HepG2 (cell line): ENCODE results near the gene TFAM. TPM values are rescaled to one million over a fixed set of nuclear protein-coding genes. Genes with fewer than 3 reads are reported as not detected.

Experiments used
- ATAC-seq: fragments of 200-7000 bp; cut with Tn5 transposase; 3 replicates; pipeline ENCODE4 v1.9.1; 2020; ENCODE audit warnings: mild to moderate bottlenecking, moderate library complexity
- BruUV-seq: library from RNA; stranded (reverse); fragments of 400-500 nt; replicated peaks from 2 replicates; lab custom pipeline; 2021; lab: Mats Ljungman, UMichigan
- CTCF ChIA-PET: fragments of 300-600 bp; formaldehyde crosslinking; extraction: SDS; loops from one replicate; lab custom pipeline; 2021; ENCODE audit warnings: low total read pairs, inconsistent platforms, low intra/inter-chr PET ratio; lab: Yijun Ruan, JAX
- POLR2A ChIA-PET: fragments of 350-600 bp; sonication (Branson Sonifier 250); formaldehyde crosslinking; loops from one replicate; lab custom pipeline; 2020; ENCODE audit warnings: antibody characterized with exemption, inconsistent platforms; lab: Yijun Ruan, JAX
- DNase-seq: peaks from one replicate; pipeline ENCODE4 v3.0.0-alpha.2; 2015; ENCODE audit warnings: low spot score
- FAIRE-seq: peaks from 3 replicates; lab custom pipeline; 2011; peaks lifted over from hg19 to GRCh38; lab: Jason Lieb, UNC
- H2AFZ ChIP-seq: one replicate; pipeline ENCODE4 v1.6.1; 2011; ENCODE audit warnings: low read length, inconsistent platforms
- H3K27ac ChIP-seq: fragments of 300-600 bp; 3 replicates; pipeline ENCODE4 v1.8.0; 2011; ENCODE audit warnings: mixed run types, mild to moderate bottlenecking, mixed read lengths, low read length, inconsistent platforms; ENCODE audit not compliant: insufficient read depth; ENCODE audit errors: extremely low read length
- H3K27me3 ChIP-seq, 2 experiments: fragments of 200-600 bp in 1 of 2; 2 replicates in 1 of 2; 3 replicates in 1 of 2; pipeline versions ENCODE4 v1.6.0 to v1.8.0; 2011; ENCODE audit warnings: low read length in 2 of 2, mild to moderate bottlenecking in 2 of 2, moderate library complexity in 2 of 2, inconsistent platforms in 1 of 2; ENCODE audit not compliant: insufficient read depth in 2 of 2, control insufficient read depth in 1 of 2
- H3K36me3 ChIP-seq, 2 experiments: fragments of 200-600 bp in 1 of 2; replicated peaks in 1 of 2; 2 replicates in 1 of 2; 3 replicates in 1 of 2; pipeline versions ENCODE4 v1.5.1 to v1.8.0; 2011; ENCODE audit warnings: low read length in 2 of 2, inconsistent platforms in 1 of 2; ENCODE audit not compliant: insufficient read depth in 2 of 2, control insufficient read depth in 1 of 2
- H3K4me1 ChIP-seq: 2 replicates; pipeline ENCODE4 v1.5.1; 2012; ENCODE audit warnings: low read length, inconsistent platforms; ENCODE audit not compliant: insufficient read depth
- H3K4me2 ChIP-seq: 2 replicates; pipeline ENCODE4 v1.6.0; 2011; ENCODE audit warnings: low read depth, low read length, inconsistent platforms
- H3K4me3 ChIP-seq, 3 experiments: fragments of 200-600 bp in 1 of 3; sonication (generic), shearing (Covaris generic) in 1 of 3; replicated peaks in 1 of 3; 2 replicates each; pipeline ENCODE4 v1.5.1; 2011 to 2016; ENCODE audit warnings: low read length in 3 of 3, inconsistent platforms in 2 of 3, low read depth in 2 of 3, mild to moderate bottlenecking in 2 of 3, control low read depth in 1 of 3, mixed read lengths in 1 of 3; ENCODE audit not compliant: insufficient read depth in 1 of 3
- H3K79me2 ChIP-seq: one replicate; pipeline ENCODE4 v1.6.1; 2011; ENCODE audit warnings: low read length, inconsistent platforms; ENCODE audit not compliant: insufficient read depth
- H3K9ac ChIP-seq: 2 replicates; pipeline ENCODE4 v1.6.0; 2011; ENCODE audit warnings: mild to moderate bottlenecking, low read depth, low read length, inconsistent platforms; ENCODE audit not compliant: insufficient read depth
- H3K9me3 ChIP-seq: 2 replicates; pipeline ENCODE4 v1.5.1; 2012; ENCODE audit warnings: mild to moderate bottlenecking, low read length
- H4K20me1 ChIP-seq: 2 replicates; pipeline ENCODE4 v1.6.0; 2011; ENCODE audit warnings: inconsistent platforms, mild to moderate bottlenecking, low read length, moderate library complexity; ENCODE audit not compliant: insufficient read depth
- CCAR2 ChIP-seq: fragments of 200-400 bp; formaldehyde crosslinking; optimal IDR thresholded peaks from 2 replicates; pipeline ENCODE3; 2018; ENCODE audit warnings: low read depth, mild to moderate bottlenecking, low read length, moderate library complexity
- KDM1A ChIP-seq: IDR thresholded peaks from 2 replicates; pipeline ENCODE4 v1.6.1; 2016; ENCODE audit warnings: missing compliant biosample characterization
- MBD4 ChIP-seq: IDR thresholded peaks from 2 replicates; pipeline ENCODE4 v1.6.1; 2012; ENCODE audit warnings: low read length, inconsistent platforms, borderline replicate concordance
- NCOA1 ChIP-seq: sonication (generic); formaldehyde crosslinking; IDR thresholded peaks from 2 replicates; pipeline ENCODE4 v1.9.0; 2021; ENCODE audit warnings: missing genetic modification reagents
- PHF21A ChIP-seq: sonication (generic); formaldehyde crosslinking; IDR thresholded peaks from 2 replicates; pipeline ENCODE4 v1.5.0; 2020; ENCODE audit warnings: mild to moderate bottlenecking, missing genetic modification reagents
- RNF2 ChIP-seq: fragments of 450-650 bp; conservative IDR thresholded peaks from 2 replicates; pipeline ENCODE4 v1.6.1; 2016; ENCODE audit warnings: low read depth
- RXRB ChIP-seq: IDR thresholded peaks from 2 replicates; pipeline ENCODE4 v1.6.1; 2016; ENCODE audit warnings: borderline replicate concordance, missing genetic modification reagents, missing compliant biosample characterization
- SCMH1 ChIP-seq: sonication (generic); formaldehyde crosslinking; IDR thresholded peaks from 2 replicates; pipeline ENCODE4 v1.9.0; 2021; ENCODE audit warnings: missing genetic modification reagents, mild to moderate bottlenecking, borderline replicate concordance
- ZNF235 ChIP-seq: sonication (generic); formaldehyde crosslinking; IDR thresholded peaks from 2 replicates; pipeline ENCODE4 v1.8.1; 2023; ENCODE audit warnings: mild to moderate bottlenecking, missing genetic modification reagents, borderline replicate concordance
- WGBS: methylation state at CpG from one replicate; pipeline ENCODE4 v1.1.6; 2017; ENCODE audit warnings: low lambda C conversion rate; 5-methylcytosine and 5-hydroxymethylcytosine counted together
- in situ Hi-C: cut with HindIII; loops from 2 replicates; pipeline ENCODE4 v1.10.0; 2017; ENCODE audit warnings: low pct_unique_long_range_greater_than_20kb; ENCODE audit not compliant: extremely low pct_ligation_motif_present
- intact Hi-C: fragments of 100-400 bp; cut with micrococcal nuclease; formaldehyde crosslinking; loops from one replicate; pipeline ENCODE4 v1.10.0; 2022; ENCODE audit not compliant: unreplicated experiment
- polyA plus RNA-seq, 8 experiments: library from polyadenylated mRNA; depleted of rRNA in 3 of 8; stranded (reverse) in 7 of 8; unstranded in 1 of 8; fragments of >200 nt; fragmentation: Illumina TruSeq in 4 of 8; extraction: Trizol in 4 of 8; gene quantifications; 2 replicates each; pipeline versions ENCODE4 v1.2.1 to v1.2.3, GENCODE V29; 2011 to 2016; ENCODE audit warnings: low read depth in 4 of 8, missing spikeins in 1 of 8, mixed read lengths in 1 of 8; ENCODE audit not compliant: insufficient read depth in 1 of 8
- total RNA-seq, 5 experiments: library from RNA; depleted of rRNA; stranded (reverse); fragments of >200 nt; fragmentation: Illumina TruSeq; extraction: Trizol; gene quantifications; 2 replicates each; pipeline ENCODE4 v1.2.3, GENCODE V29; 2016; ENCODE audit warnings: low read depth in 1 of 5
- TF ChIP-seq, protein P1 (sequence below): sonication (generic); formaldehyde crosslinking; IDR thresholded peaks from 2 replicates; pipeline ENCODE4 v1.4.0; 2020; ENCODE audit warnings: missing genetic modification reagents, borderline replicate concordance
- TF ChIP-seq, protein P2 (sequence below): IDR thresholded peaks from 2 replicates; pipeline ENCODE4 v1.6.1; 2016; ENCODE audit warnings: missing compliant biosample characterization, missing genetic modification reagents, borderline replicate concordance
- TF ChIP-seq, protein P3 (sequence below): sonication (generic); formaldehyde crosslinking; IDR thresholded peaks from one replicate; pipeline ENCODE4 v1.5.1; 2020; ENCODE audit warnings: mild to moderate bottlenecking, missing genetic modification reagents; ENCODE audit errors: not compliant biosample characterization

TFAM gene
- total and polyA plus RNA-seq, 2 of the 13 experiments (the other 11 are each of a cell fraction or from before 2014, with no cell fraction given), result 18.4 to 125 TPM

DNA sequence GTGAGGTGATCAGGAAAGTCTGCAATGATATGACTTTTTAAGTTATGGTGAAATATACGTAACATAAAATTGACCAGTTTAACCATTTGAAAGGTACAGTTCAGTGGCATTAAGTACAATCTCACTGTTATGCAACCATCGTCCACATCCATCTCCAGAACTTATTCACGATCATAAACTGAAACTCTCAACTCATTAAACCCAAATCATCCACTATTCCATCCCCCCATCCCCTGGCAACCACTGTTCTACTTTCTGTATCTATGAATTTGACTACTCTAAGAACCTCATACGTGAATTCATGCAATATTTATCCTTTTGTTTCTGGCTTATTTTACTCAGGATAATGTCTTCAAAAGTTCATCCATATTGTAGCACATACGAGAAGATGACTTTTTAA lies 48.4 kb downstream of the TFAM start:
- H3K4me2 ChIP-seq, result no peak overlapping the region
- no peak overlapping the region for H3K27ac ChIP-seq
- no peak for FAIRE-seq
- intact Hi-C loops (no loop called here), in situ Hi-C loops (no loop called here)
- peaks cover 13% of the 10 kb centered on the region for H3K4me1 ChIP-seq
- H3K79me2 ChIP-seq, result no peaks in the 10 kb centered on the region
- CTCF ChIA-PET, result no interaction called here
- no peaks in the 10 kb centered on the region for H4K20me1 ChIP-seq
- WGBS, result 49% methylated on average over 5 of the region's 5 CpGs
- H3K9me3 ChIP-seq, result no peaks in the 10 kb centered on the region
- ATAC-seq, result no peak
- no peak overlapping the region for H3K9ac ChIP-seq
- H3K27me3 ChIP-seq, result no peaks in the 10 kb centered on the region
- H3K36me3 ChIP-seq, result no peaks in the 10 kb centered on the region
- H2AFZ ChIP-seq, result no peak overlapping the region
- BruUV-seq, result no TSS peak
- no peak overlapping the region for H3K4me3 ChIP-seq
- POLR2A ChIA-PET, result no interaction called here
- DNase-seq, result no peak
- TF ChIP-seq, protein P1, sequence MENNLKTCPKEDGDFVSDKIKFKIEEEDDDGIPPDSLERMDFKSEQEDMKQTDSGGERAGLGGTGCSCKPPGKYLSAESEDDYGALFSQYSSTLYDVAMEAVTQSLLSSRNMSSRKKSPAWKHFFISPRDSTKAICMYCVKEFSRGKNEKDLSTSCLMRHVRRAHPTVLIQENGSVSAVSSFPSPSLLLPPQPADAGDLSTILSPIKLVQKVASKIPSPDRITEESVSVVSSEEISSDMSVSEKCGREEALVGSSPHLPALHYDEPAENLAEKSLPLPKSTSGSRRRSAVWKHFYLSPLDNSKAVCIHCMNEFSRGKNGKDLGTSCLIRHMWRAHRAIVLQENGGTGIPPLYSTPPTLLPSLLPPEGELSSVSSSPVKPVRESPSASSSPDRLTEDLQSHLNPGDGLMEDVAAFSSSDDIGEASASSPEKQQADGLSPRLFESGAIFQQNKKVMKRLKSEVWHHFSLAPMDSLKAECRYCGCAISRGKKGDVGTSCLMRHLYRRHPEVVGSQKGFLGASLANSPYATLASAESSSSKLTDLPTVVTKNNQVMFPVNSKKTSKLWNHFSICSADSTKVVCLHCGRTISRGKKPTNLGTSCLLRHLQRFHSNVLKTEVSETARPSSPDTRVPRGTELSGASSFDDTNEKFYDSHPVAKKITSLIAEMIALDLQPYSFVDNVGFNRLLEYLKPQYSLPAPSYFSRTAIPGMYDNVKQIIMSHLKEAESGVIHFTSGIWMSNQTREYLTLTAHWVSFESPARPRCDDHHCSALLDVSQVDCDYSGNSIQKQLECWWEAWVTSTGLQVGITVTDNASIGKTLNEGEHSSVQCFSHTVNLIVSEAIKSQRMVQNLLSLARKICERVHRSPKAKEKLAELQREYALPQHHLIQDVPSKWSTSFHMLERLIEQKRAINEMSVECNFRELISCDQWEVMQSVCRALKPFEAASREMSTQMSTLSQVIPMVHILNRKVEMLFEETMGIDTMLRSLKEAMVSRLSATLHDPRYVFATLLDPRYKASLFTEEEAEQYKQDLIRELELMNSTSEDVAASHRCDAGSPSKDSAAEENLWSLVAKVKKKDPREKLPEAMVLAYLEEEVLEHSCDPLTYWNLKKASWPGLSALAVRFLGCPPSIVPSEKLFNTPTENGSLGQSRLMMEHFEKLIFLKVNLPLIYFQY (CRISPR knock-in tag), result no peak
- TF ChIP-seq, protein P2, sequence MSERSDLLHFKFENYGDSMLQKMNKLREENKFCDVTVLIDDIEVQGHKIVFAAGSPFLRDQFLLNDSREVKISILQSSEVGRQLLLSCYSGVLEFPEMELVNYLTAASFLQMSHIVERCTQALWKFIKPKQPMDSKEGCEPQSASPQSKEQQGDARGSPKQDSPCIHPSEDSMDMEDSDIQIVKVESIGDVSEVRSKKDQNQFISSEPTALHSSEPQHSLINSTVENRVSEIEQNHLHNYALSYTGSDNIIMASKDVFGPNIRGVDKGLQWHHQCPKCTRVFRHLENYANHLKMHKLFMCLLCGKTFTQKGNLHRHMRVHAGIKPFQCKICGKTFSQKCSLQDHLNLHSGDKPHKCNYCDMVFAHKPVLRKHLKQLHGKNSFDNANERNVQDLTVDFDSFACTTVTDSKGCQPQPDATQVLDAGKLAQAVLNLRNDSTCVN (CRISPR knock-in tag), result no peak
- no peak for TF ChIP-seq NCOA1 (CRISPR knock-in tag)
- no peak for TF ChIP-seq RXRB
- TF ChIP-seq RNF2, result no peak
- TF ChIP-seq ZNF235 (CRISPR knock-in tag), result no peak
- no peak for TF ChIP-seq KDM1A (CRISPR knock-in tag)
- no peak for TF ChIP-seq PHF21A
- no peak for TF ChIP-seq MBD4
- no peak for TF ChIP-seq CCAR2
- no peak for TF ChIP-seq SCMH1 (CRISPR knock-in tag)
- TF ChIP-seq, protein P3, sequence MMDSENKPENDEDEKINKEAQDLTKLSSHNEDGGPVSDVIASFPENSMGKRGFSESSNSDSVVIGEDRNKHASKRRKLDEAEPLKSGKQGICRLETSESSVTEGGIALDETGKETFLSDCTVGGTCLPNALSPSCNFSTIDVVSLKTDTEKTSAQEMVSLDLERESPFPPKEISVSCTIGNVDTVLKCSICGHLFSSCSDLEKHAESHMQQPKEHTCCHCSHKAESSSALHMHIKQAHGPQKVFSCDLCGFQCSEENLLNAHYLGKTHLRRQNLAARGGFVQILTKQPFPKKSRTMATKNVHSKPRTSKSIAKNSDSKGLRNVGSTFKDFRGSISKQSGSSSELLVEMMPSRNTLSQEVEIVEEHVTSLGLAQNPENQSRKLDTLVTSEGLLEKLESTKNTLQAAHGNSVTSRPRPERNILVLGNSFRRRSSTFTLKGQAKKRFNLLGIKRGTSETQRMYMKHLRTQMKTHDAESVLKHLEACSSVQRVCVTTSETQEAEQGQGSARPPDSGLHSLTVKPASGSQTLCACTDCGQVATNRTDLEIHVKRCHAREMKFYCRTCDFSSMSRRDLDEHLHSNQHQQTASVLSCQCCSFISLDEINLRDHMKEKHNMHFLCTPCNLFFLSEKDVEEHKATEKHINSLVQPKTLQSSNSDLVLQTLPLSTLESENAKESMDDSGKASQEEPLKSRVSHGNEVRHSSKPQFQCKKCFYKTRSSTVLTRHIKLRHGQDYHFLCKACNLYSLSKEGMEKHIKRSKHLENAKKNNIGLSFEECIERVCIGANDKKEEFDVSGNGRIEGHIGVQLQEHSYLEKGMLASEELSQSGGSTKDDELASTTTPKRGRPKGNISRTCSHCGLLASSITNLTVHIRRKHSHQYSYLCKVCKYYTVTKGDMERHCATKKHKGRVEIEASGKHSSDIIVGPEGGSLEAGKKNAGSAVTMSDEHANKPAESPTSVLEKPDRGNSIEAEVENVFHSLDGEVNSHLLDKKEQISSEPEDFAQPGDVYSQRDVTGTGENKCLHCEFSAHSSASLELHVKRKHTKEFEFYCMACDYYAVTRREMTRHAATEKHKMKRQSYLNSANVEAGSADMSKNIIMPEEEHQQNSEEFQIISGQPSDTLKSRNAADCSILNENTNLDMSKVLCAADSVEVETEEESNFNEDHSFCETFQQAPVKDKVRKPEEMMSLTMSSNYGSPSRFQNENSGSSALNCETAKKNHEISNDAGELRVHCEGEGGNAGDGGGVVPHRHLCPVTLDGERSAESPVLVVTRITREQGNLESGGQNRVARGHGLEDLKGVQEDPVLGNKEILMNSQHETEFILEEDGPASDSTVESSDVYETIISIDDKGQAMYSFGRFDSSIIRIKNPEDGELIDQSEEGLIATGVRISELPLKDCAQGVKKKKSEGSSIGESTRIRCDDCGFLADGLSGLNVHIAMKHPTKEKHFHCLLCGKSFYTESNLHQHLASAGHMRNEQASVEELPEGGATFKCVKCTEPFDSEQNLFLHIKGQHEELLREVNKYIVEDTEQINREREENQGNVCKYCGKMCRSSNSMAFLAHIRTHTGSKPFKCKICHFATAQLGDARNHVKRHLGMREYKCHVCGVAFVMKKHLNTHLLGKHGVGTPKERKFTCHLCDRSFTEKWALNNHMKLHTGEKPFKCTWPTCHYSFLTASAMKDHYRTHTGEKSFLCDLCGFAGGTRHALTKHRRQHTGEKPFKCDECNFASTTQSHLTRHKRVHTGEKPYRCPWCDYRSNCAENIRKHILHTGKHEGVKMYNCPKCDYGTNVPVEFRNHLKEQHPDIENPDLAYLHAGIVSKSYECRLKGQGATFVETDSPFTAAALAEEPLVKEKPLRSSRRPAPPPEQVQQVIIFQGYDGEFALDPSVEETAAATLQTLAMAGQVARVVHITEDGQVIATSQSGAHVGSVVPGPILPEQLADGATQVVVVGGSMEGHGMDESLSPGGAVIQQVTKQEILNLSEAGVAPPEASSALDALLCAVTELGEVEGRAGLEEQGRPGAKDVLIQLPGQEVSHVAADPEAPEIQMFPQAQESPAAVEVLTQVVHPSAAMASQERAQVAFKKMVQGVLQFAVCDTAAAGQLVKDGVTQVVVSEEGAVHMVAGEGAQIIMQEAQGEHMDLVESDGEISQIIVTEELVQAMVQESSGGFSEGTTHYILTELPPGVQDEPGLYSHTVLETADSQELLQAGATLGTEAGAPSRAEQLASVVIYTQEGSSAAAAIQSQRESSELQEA, result no peak
